DMS153 treated with DMSO at 0.1 percent for 48 hours (cell line): ENCODE results near the gene JCHAIN.
A peak's percentile ranks its signal among the peaks of the same experiment; 100 is the strongest.
"Not testable (repeated sequence)": the region's sequence is repeated elsewhere in the genome, so short reads cannot be mapped to it uniquely, and the experiment has no call there.

ENCODE experiments used
- DNase-seq: peaks from one replicate; lab custom pipeline; 2025; ENCODE audit not compliant: unreplicated experiment; lab: John Stamatoyannopoulos, UW

JCHAIN gene

DNA sequence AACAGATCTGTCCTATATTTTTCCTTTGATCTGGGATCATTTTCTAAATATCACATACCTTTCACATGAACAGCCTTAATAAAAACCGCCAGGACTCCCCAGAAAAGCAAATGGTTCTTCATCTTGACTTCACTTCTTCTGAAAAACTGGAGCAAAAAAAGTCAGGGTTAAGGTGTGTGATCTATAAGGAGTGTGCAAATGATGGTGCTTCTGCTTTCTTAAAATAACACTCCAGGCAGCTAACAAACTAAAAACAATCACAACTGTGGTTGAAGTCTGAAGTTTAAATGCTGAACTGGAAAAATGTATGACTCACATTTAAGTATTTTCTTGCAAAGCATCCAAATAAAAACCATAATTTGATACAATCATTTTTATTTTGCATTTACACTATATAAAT lies at the start of gene JCHAIN:
Gene JCHAIN, minus strand, starts transcription at position 140 of the 400 bp plus-strand sequence. Its CDS starts 18 bp downstream, at position 122.
- no peak for DNase-seq

DNA sequence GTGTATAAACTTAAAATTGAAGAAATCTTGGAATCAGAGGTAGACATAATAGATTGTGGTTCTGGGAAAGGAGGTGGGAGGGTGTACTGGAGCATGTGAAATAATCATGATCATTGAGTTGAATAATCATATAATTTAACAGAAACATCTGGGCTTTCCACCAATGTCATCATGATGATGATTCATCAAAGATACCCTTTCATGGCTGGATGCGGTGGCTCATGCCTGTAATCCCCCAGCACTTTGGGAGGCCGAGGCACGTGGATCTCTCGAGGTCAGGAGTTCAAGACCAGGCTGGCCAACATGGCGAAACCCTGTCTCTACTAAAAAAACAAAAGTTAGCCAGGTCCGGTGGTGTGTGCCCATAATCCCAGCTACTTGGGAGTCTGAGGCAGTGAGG lies 48.8 kb upstream of the JCHAIN start:
- DNase-seq, result no peak

DNA sequence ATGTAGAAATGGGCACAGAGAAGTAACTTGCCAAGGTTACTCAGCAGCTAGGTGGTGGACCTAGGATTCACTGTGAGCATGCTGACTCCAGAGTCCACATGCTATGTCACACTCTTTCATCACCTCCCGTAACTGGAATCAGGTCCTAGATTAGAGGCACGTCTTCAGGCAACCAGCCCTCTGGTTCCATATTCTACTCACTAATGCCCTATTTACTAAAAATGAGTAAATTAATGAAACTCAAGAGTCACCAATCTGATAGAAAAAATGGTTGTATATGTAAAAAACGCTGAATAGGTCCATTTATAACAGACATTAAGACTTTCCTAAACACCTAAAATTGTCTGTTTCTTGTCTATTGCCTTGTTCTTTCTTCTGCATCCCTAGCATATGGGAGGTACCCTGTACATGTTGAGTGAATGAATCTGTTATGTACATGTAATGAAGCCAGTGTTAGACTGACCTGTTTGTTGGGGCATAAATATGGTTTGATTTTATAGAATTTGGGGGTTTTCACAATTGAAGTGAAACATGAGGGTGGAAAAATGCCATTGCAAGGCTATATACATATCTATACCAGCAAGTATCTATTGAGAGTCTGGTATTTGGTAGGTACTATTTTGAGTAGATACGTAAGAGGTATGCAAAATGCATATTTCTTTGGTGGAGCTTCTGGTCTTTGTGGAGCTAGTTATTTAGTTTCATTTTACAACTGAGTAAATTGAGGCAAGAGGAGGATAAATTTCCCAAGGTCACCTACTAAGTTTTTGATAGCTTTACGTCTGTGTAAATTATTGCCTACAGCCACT lies 48.0 kb upstream of the JCHAIN start:
- DNase-seq, result no peak

DNA sequence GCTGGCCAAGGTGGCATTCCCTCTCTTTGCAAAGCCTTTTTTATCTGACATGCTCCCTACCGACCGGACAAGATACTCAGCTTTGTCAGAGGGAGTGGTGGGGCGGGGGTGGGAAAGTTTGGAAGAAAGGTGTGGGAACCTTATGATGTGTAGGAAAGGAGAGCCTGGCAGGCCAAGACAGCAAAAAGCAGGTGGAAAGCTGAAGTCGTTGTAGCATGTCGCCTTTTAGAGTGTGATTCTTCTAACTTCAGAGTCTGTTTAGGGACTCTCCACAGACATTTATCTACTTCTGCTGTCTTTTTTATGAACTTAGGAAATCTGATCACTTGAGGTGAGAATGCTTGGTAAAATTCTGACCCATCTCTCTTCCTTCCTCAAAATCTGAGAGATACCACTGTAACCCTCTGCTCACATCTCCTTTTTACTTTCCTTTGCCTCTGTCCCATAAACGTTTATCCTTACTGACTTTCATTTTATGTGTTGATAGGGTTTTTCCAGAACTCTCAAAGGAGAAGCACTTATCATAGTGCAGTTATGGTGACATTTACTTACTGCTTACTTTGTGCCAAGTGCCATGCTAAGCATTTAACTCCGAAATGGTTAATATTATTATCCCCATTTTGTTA lies 47.3 kb upstream of the JCHAIN start:
- no peak for DNase-seq

DNA sequence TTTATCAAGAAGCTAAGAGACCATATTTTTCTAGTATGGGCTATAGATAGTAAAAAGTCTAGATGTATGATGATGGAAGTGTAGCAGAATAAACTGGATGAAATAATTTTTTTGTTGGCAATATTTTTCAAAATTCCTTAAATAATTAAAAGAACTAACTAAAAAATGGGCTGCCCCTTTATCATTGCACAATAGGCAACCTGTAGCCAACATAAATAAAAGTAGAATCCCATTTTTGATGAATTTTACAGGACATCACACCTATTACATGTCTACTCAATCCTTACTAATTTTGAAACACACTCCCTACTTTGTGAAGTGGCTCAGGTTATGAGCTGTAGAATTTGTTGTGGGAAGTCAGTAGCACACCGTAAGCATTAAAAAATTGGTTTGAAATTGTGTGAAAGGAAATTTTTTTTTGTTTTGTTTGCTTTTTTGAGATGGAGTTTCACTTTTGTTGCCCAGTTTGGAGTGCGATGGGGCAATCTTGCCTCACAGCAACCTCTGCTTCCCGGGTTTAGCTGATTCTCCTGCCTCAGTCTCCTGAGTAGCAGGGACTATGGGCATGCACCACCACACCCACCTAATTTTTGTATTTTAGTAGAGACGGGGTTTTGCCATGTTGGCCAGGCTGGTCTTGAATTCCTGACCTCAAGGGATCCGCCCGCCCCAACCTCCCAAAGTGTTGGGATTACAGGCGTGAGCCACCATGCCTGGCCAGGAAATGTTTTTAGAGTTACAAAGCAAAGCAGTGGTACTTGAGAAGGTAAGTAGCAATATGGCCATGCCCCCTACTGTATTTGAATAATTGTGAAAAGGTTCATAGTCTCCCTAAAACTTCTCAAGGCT lies 46.5 kb upstream of the JCHAIN start:
- DNase-seq, result no peak

DNA sequence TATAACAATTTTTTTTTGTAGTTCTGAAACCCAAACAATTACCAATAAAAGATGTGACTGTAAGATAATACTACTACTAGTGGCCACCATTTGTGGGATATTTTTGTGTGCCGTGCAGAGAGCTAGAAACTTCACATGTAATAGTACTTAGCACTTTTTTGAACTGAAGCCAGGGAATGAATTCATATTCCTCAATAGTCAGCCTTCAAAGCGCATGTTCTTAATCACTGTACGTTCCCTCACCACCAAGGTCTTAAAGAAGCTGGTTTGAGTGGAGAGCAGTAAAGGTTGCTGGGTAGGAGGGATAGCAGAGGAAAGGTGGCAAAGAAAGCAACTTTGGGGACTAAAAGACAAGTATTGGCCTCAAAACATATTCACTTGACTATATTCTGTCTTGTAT lies 45.8 kb upstream of the JCHAIN start:
- no peak for DNase-seq

DNA sequence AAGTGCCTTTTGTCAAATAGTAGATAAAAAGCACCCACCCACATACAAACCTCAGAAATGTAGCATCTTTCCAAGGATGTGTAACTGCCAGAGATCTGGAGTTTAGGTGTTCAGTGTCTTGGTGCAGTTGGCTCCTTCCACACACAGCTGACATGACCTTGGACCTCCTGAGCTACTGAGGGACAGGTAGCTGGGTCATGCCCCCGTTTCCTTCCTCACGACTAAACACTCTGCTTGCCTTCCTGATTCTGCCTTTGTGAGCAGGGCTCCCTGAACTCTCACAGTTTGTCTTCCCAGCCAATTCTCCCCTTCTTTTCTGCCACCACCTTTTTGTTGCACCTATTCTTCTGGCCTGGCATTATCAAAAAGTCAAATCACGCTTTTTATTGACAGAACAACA lies 45.3 kb upstream of the JCHAIN start:
- no peak for DNase-seq

DNA sequence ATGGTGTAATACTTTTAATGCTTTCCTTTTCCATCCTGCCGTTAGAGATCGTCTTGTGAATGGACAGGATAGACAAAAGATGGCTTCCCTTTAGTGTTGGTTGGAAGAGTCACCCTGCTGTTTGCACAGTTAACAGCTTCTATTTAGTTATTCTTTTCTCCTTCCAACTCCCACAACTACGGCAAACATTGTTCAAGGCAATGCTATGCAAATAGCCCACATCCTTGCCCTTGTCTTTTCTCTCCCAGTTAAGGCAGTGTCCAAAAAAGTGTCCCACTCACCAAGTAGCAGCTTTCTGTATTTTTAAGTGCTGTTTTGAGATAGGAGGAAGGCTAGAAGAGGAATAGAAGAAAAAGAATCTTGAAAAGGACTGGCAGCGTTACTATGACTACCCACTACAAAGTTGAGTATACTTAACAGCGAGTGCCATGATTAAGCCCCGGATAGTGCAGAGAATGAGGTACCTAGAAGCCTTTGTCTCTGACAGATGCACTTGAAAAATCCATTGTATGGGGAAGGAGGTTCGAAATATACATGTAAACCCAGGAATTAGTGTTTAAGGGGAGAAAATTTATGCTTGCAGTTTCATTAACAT lies 43.4 kb upstream of the JCHAIN start:
- peak; percentile 17 for DNase-seq

DNA sequence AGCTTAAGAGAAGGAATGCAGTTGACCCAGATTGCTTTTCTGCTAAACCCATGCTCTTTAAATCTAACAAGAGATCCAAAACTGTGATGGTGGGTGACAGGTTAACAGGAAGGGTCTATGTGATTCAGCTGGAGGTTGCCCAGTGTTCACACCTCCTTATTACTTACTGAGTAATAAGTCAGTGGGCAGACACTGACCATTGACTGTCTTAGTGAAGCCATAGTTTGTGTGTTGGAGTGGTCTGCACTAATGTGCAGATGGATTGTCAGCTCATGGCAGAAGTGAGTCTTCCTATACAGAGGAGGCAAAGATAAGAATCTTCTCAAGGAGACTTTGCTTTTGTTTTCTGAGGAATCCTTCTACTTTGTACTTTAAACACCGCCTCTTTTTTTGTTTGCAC lies 40.2 kb upstream of the JCHAIN start:
- no peak for DNase-seq

DNA sequence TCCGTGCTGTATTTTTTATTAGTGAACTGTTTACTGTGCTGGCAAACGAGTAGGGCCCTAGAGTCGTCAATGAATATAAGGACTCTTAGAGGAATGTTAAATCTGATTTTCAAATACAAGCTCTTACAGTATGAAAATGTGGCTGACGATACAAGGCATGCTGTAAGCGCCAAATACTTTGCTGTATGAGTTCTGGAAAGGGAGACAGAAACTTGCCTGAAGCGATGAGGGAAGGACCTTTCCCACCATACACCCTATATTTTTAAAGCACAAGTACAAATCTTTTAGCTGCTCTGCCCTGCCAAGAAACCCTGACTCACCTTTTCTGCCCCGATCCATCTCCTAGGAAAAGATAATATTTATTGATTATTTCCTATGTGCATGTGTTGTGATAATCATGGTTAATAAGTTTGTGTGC lies 39.7 kb upstream of the JCHAIN start:
- no peak for DNase-seq

DNA sequence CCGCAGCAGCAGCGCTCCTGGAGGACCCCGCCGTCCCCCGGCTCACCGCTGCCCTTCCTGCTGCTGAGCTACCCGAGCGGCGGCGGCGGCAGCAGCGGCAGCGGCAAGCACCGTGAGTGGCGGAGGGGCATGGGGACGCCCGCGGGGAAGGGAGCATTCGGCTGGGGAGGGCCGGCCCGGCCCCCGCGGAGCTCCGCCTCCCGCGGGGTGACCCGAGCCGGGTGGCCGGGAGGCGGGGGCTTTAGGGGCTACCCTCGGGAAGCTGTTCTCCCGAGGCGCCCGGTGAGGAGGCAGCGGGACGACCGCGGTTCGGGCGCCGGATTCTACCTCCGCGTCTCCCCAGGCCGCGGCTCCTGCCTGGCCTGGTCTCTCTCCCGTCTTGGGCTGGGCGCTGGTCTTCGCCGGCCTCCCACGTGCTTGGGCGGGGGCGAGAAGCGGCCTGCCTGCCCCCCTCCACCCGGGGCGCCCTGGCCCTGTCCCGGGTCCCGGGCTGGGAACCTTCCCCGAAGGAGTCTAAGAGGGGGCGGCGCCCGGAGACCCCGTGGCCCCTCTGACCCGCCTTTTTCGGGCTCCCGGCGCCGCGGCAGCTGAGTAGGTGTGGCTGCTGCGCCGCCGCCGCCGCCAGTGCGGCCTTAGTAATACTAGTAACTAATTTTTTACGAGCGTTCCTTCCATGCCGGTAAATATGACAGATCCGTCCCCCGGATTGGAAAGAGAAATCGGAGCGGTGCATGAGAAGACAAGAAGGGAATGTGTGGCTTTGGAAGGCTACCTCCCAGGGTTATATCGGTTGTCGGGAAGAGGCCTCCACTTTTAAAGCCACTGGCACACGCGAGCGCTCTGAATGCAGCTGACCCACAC lies 39.1 kb upstream of the JCHAIN start:
- DNase-seq, result peak; percentile 41

DNA sequence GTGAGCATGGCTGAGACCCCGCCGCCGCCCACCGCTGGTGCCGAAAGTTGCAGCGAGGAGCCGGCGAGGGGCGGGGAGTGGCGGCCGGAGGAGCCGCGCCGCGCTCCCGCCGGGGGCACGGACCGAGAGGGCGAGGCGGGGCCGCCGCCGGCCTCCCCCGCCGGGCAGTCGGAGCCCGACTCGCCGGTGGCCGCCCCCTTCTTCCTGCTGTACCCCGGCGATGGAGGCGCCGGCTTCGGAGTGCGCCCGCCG lies 38.5 kb upstream of the JCHAIN start:
- DNase-seq, result no peak

DNA sequence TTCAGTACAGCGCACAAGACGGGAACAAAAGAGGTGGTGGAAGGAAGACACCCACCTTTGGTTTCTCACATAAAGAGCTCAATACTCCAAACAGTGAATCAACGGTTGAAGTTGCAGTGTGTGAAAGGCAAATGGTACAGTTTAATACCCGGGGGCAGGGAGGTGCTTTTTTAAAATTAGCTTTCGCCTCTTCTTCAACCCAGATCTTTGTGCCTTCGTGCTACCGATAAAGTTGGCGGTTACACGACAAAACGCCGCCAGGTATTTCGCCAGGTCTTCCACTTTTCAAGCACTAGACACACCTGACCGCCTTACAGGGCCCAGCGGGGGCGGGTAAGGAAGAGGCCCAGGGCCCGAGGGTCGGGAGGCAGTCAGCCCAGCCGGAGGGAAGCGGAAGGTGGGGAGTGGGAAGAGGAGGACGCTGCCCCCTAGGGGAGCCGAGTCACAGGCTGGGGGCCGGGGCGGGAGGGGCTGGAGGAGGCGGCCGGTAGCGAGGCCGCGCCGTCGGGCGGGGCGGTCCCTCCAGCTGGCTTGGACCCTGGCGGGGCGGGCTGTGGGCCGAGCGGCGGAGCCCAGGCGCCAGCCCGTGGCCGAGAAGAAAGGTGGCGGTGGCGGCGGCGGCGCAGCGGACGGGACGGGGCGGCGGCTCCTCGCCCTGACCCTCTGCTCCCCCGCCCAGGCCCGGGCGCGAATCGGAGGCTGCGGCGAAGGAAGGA lies 38.1 kb upstream of the JCHAIN start:
- DNase-seq, result peak; percentile 72

DNA sequence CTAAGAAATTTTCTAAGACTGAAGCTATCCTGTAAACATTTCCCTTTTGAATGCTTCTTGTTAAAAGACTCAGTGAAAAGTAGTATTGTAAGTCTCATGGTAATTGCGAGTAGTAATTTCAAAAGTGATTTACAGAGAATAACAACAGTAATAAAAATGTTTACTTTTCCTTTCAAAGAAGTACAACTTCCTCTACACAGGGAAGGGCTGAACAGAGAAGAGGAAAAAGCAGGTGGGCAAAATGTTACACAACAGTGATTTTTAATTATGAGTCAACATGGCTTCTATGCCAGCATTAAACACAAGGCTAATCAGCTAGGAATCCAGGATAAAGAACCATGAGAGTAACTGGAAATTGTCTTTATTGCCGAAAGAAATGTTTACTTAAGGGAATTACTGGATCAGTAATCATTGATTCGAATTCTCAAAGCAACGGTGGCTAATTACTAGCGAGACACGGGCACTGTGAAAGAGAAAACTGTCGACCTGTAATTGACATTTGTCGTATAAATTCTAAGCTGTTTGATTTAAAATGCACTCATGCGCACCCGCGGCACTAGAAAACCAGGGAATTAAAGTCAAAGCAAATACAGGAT lies 37.4 kb upstream of the JCHAIN start:
- DNase-seq, result peak; percentile 92

DNA sequence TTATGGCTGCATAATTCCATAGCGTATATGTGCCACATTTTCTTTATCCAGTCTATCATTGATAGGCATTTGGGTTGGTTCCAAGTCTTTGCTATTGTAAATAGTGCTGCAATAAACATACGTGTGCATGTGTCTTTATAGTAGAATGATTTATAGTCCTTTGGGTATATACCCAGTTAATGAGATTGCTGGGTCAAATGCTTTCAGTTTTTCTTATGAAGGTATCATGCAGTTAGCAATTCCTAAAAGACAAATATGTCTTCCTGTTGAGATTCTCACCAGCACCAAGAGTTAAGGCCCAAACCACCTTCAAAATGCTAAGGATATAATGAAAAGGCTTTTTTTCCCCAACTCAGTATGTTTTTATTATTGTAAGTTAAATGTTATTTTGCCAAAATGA lies 36.3 kb upstream of the JCHAIN start:
- not testable (repeated sequence) for DNase-seq

DNA sequence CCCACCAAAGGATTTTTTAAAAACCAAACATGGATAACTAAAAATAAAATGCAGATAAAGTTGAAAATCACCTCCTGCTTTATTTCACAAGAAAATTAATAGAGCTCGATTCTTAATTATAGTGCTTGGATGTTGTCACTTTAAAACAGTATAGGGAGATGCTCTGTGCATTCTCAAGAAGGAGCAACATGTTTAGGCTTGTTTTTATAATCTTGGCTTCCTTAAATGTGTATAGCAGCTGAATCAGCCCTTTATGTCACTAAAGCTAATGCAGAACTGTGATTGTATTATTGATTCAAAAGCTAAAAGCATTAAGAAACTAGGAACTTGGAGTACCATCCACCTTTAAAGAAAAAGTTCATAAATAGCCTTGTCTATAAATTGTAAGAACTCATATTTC lies 35.0 kb upstream of the JCHAIN start:
- no peak for DNase-seq

DNA sequence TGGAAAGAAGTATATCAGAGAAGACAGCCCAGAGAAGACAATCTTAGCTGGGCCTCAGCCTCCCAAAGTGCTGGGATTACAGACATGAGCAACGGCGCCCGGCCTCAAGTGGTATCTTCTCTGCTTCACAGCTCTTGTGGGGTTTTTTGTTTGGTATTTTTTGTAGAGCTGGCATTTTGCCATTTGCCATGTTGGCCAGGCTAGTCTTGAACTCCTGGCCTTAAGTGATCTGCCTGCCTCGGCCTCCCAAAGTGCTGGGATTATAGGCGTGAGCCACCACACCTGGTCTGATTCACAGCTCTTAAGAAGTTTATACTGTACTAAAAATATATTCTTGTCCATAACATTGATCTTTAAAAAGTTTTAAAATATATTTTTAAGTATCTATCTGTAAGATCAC lies 34.4 kb upstream of the JCHAIN start:
- DNase-seq, result no peak

DNA sequence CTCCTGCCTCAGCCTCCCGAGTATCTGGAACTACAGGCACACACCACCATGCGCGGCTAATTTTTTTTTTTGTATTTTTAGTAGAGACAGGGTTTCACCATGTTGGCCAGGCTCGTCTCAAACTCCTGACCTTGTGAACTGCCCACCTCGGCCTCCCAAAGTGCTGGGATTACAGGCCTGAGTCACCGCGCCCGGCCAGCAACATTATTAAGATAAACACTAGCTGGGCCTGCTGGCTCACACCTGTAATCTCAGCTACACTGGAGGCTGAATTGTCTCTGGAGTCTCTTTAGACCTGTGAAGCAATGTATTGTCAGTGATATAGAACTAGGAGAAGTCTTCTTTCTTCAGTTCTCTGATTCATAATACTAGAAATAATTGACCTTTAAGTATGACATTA lies 32.1 kb upstream of the JCHAIN start:
- DNase-seq, result not testable (repeated sequence)

DNA sequence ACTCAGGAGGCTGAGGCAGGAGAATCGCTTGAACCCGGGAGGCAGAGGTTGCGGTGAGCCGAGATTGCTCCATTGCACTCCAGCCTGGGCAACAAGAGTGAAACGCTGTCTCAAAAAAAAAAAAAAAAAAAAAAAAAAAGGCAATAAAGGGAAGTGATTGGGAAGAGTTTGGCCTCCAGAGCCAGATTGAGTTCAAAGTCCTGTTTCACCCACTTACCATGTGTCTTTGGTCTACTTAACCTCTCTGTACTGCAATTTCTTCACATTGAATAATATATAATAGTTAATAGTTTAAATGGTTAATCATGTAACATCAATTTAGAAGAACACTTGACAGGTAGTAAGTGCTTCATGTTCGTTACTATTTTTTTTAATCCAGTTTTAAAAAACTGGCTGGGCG lies 28.3 kb upstream of the JCHAIN start:
- not testable (repeated sequence) for DNase-seq

DNA sequence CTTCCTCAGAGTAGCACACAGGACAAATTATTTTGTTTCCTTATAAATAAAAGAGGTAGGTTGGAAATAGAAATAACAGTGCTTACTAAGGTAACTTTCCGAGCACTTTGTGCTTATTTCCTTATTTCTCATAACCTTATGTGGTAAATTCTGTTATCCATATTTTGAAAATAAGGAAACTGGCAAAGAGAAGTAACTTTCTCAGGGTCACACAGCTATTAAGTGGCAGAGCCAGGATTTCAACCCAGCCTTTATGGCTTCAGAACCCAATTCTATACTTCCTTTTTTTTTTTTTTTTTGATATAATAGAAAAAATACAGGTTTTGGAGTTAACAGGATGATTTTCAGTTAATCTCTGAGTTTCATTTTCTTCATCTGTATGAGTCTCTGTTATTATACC lies 25.4 kb upstream of the JCHAIN start:
- no peak for DNase-seq
